SU-DHL-6 (cell line): Measurements from ENCODE around the gene AIMP2.

Source experiments
- H2AFZ ChIP-seq: fragments of 200-600 bp; sonication (generic); 2 replicates; pipeline ENCODE4 v1.6.1; 2014; ENCODE audit warnings: low read depth, mild to moderate bottlenecking, moderate library complexity, mixed read lengths, antibody characterized with exemption, low read length; ENCODE audit not compliant: severe bottlenecking
- H3F3A ChIP-seq: fragments of 200-600 bp; shearing (Covaris generic); 2 replicates; pipeline ENCODE4 v1.6.0; 2016; ENCODE audit warnings: antibody characterized with exemption, mild to moderate bottlenecking; ENCODE audit not compliant: insufficient read depth
- H3K27ac ChIP-seq: fragments of 200-600 bp; sonication (generic); 2 replicates; pipeline ENCODE4 v1.5.1; 2016; ENCODE audit warnings: low read depth, mild to moderate bottlenecking, low read length, moderate library complexity, mixed read lengths
- H3K27me3 ChIP-seq: fragments of 200-600 bp; sonication (generic), shearing (Covaris generic); 2 replicates; pipeline ENCODE4 v1.6.0; 2014; ENCODE audit warnings: mild to moderate bottlenecking, low read length
- H3K36me3 ChIP-seq: fragments of 200-600 bp; sonication (generic); 2 replicates; pipeline ENCODE4 v1.6.1; 2014; ENCODE audit warnings: mild to moderate bottlenecking, low read length, mixed read lengths
- H3K4me2 ChIP-seq: fragments of 300-600, 200-600 bp; shearing (Covaris generic), sonication (generic); 2 replicates; pipeline ENCODE4 v1.6.0; 2014; ENCODE audit warnings: low read length, low read depth, mild to moderate bottlenecking; ENCODE audit not compliant: poor library complexity, severe bottlenecking
- H3K4me3 ChIP-seq: fragments of 200-600 bp; sonication (generic); 2 replicates; pipeline ENCODE4 v1.5.1; 2014; ENCODE audit warnings: antibody characterized with exemption, low read length, mild to moderate bottlenecking, mixed read lengths; ENCODE audit not compliant: insufficient read depth, poor library complexity, severe bottlenecking
- H3K79me2 ChIP-seq: fragments of 200-600 bp; sonication (generic); 2 replicates; pipeline ENCODE4 v1.6.1; 2014; ENCODE audit warnings: mild to moderate bottlenecking, low read length, moderate library complexity; ENCODE audit not compliant: insufficient read depth
- H3K9ac ChIP-seq: fragments of 200-600 bp; sonication (generic); 2 replicates; pipeline ENCODE4 v1.7.0; 2014; ENCODE audit warnings: mild to moderate bottlenecking, low read length
- H3K9me2 ChIP-seq: fragments of 200-600 bp; sonication (generic); replicated peaks from 2 replicates; pipeline ENCODE4 v1.6.1; 2014; ENCODE audit warnings: low read length; ENCODE audit not compliant: insufficient read depth
- H3K9me3 ChIP-seq: fragments of 200-600 bp; sonication (generic); 2 replicates; pipeline ENCODE4 v1.6.1; 2014; ENCODE audit warnings: low read length, mixed read lengths; ENCODE audit not compliant: insufficient read depth
- H4K20me1 ChIP-seq: fragments of 200-600 bp; sonication (generic); 2 replicates; pipeline ENCODE4 v1.6.1; 2014; ENCODE audit warnings: low read depth, mild to moderate bottlenecking, antibody characterized with exemption, low read length, moderate library complexity, mixed read lengths
- CTCF ChIP-seq: fragments of 200-600 bp; sonication (generic); IDR thresholded peaks from one replicate; pipeline ENCODE4 v1.5.1; 2017; ENCODE audit warnings: antibody characterized with exemption, mild to moderate bottlenecking, low read length, moderate library complexity; ENCODE audit not compliant: insufficient read depth, poor library complexity, severe bottlenecking
- EZH2phosphoT487 ChIP-seq: fragments of 200-600 bp; sonication (generic), shearing (Covaris generic); conservative IDR thresholded peaks from 2 replicates; pipeline ENCODE4 v1.6.1; 2018; ENCODE audit warnings: mild to moderate bottlenecking, antibody characterized with exemption, low read length, moderate library complexity, mixed read lengths

The AIMP2 gene

GRCh38 chr7:6027806-6028365 is 18.8 kb downstream of the AIMP2 start:
- Histone ChIP-seq H3K4me2 (no peak overlapping the region), H3K27ac (no peak overlapping the region), H3K9ac (no peak overlapping the region), H2AFZ (no peak overlapping the region), H3K27me3 (no peaks in the 10 kb centered on the region), H3K36me3 (peaks cover 13% of the 10 kb centered on the region), H3K79me2 (peaks cover 7% of the 10 kb centered on the region; the same call in 1 of the 2 replicates), H3F3A (peaks cover 11% of the 10 kb centered on the region), H4K20me1 (no peaks in the 10 kb centered on the region), H3K4me3 (no peak overlapping the region), H3K9me2 (no peaks in the 10 kb centered on the region), H3K9me3 (no peaks in the 10 kb centered on the region)
- no peak for TF ChIP-seq EZH2phosphoT487
- TF ChIP-seq CTCF: no peak

GRCh38 chr7:6028563-6028962 is 19.5 kb downstream of the AIMP2 start:
- peaks cover 7% of the 10 kb centered on the region; the same call in 1 of the 2 replicates for H3K79me2 ChIP-seq

GRCh38 chr7:6030988-6031387 is 21.9 kb downstream of the AIMP2 start, which contains the start of gene ANKRD61:
TSS of gene ANKRD61 (plus strand) at chr7:6031376. CDS start at chr7:6031376, 0 bp downstream.
- H3K27ac ChIP-seq: no peak within 1 kb of the TSS
- peaks cover 12% of the 10 kb centered on the region for H3K36me3 ChIP-seq

More at GRCh38 chr7:6028563-6028962, 19.5 kb downstream of the AIMP2 start:
- Histone ChIP-seq H3K27ac (no peak overlapping the region), H4K20me1 (no peaks in the 10 kb centered on the region), H2AFZ (no peak overlapping the region), H3K9ac (no peak overlapping the region), H3F3A (peaks cover 11% of the 10 kb centered on the region), H3K27me3 (no peaks in the 10 kb centered on the region), H3K9me2 (no peaks in the 10 kb centered on the region), H3K4me3 (no peak overlapping the region), H3K9me3 (no peaks in the 10 kb centered on the region), H3K36me3 (peaks cover 9% of the 10 kb centered on the region), H3K4me2 (no peak overlapping the region)
- no peak for TF ChIP-seq CTCF
- TF ChIP-seq EZH2phosphoT487: no peak

More at GRCh38 chr7:6030988-6031387, 21.9 kb downstream of the AIMP2 start, which contains the start of gene ANKRD61:
- Histone ChIP-seq H4K20me1 (no peaks in the 10 kb centered on the region), H3K9ac (no peak within 1 kb of the TSS), H3F3A (no peaks in the 10 kb centered on the region), H3K4me3 (no peak within 1 kb of the TSS), H2AFZ (no peak within 1 kb of the TSS), H3K9me3 (no peaks in the 10 kb centered on the region), H3K79me2 (peaks cover 7% of the 10 kb centered on the region; the same call in 1 of the 2 replicates), H3K27me3 (no peaks in the 10 kb centered on the region), H3K4me2 (no peak within 1 kb of the TSS), H3K9me2 (no peaks in the 10 kb centered on the region)
- TF ChIP-seq EZH2phosphoT487 (no peak), CTCF (no peak)
